GM12875 (cell line): ENCODE measurements around the gene ZNF397.

ENCODE experiments used
- H3K4me3 ChIP-seq: one replicate; pipeline ENCODE4 v1.5.1; 2011; ENCODE audit warnings: low read depth, low read length, control low read depth
- TF ChIP-seq, protein P1 (sequence below): IDR thresholded peaks from 2 replicates; pipeline ENCODE4 v1.5.1; 2011; ENCODE audit warnings: low read depth, mild to moderate bottlenecking, control low read depth, inconsistent platforms, low read length, moderate library complexity, borderline replicate concordance; ENCODE audit not compliant: insufficient read depth

The ZNF397 gene

DNA sequence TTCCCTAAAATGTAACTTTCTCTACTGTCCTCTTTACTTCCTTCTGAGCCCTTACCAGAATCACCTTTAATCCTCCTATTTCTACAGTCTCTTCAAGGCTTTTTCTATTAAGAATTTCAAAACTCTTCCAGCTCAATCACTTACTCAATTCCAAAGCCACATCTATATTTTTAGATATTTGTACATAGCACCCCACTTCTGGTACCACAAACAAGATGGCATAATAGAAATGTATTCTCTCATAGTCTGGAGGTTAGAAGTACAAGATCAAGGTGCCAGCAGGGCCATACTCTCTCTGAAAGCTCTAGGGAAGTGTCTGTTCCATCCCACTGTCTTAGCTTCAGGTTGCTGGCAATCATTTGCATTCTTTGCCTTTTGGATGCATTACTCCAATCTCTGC, 38.1 kb downstream of the ZNF397 start:
- TF ChIP-seq, protein P1, sequence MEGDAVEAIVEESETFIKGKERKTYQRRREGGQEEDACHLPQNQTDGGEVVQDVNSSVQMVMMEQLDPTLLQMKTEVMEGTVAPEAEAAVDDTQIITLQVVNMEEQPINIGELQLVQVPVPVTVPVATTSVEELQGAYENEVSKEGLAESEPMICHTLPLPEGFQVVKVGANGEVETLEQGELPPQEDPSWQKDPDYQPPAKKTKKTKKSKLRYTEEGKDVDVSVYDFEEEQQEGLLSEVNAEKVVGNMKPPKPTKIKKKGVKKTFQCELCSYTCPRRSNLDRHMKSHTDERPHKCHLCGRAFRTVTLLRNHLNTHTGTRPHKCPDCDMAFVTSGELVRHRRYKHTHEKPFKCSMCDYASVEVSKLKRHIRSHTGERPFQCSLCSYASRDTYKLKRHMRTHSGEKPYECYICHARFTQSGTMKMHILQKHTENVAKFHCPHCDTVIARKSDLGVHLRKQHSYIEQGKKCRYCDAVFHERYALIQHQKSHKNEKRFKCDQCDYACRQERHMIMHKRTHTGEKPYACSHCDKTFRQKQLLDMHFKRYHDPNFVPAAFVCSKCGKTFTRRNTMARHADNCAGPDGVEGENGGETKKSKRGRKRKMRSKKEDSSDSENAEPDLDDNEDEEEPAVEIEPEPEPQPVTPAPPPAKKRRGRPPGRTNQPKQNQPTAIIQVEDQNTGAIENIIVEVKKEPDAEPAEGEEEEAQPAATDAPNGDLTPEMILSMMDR = no peak
- no peak overlapping the region for H3K4me3 ChIP-seq

GRCh38 chr18:35282353-35282752, 41.5 kb downstream of the ZNF397 start:
- TF ChIP-seq, protein P1 = no peak
- no peak overlapping the region for H3K4me3 ChIP-seq

DNA sequence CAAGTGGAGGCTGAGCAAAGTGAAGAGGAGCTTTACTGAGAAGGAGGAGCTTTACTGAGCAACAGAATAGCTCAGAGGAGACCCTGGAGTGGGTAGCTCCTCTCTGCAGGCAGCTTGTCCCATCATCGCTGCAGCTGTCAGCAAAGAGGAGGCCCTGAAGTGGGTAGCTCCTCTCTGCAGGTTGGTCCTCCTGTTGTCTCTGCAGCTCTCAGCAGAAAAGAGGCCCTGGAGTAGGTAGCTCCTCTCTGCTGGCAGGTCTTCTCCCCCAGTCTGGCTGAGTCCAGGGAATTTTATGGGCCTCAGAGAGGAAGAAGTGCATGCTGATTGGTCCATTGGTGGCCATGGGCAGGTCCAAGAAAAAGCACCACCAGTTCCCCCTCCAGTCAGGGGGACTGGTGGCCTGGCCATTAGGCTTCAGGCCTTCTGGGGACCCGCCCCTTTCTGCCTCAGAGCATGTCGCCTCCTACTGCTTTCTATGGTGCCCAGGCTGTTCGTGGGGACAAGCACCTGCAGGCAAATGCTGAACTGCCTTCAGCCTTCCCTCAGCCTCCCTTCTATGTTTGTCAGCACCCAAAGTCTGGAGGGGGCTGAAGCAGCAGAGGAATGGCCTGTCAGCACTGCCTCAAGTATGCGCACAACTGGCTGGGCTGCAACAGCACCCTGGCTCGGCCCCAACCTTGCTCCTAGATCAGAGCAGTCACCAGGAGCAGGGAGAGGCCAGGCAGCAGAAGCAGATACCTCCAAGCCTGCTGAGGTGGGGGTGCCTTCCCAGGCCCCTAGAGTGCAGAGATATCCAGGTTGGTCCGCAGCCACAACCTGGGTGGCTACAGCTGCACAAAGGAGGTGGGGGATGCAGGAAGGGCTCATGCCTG, 43.3 kb downstream of the ZNF397 start:
- TF ChIP-seq, protein P1 = no peak
- H3K4me3 ChIP-seq = no peak overlapping the region

DNA sequence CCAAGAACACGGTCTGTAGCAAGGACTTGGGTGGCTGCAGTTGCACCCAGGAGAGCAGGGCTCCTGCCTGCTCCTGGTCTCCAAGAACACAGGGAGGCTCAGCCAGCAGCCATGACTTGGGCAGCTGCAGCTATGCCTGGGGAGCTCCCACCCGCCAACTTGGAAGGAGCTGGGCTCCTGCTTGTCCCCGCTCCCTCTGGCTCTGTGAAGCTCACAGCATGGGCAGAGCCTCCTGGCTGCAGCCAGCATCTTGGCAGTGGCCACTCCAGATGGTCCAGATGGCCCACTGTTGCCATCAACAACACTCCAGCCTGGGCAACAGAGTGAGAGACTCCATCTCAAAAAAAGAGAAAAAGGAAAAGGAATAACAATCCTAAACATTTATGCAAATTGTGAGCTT, 44.0 kb downstream of the ZNF397 start:
- TF ChIP-seq, protein P1 = no peak
- H3K4me3 ChIP-seq = no peak overlapping the region

DNA sequence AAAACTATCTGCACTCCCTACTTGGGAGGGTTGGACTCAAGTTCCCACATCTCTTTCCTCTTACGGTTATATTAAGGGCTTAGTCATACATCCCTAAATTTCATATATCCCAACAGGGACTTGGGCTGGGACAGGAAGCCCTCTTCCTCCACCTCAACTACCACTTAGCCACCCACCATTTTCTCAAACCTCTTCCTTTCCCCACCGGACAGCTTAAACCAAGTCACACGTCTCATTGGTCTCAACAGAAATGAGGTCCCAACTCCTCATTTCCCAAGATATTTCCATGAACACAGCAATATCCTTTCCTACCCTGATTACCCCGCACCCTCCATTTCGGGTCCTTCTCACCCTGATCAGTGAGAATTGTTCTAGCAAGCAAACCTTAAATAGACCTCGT, 48.5 kb downstream of the ZNF397 start:
- TF ChIP-seq, protein P1 = no peak
- H3K4me3 ChIP-seq = peak overlapping the region; percentile 75

DNA sequence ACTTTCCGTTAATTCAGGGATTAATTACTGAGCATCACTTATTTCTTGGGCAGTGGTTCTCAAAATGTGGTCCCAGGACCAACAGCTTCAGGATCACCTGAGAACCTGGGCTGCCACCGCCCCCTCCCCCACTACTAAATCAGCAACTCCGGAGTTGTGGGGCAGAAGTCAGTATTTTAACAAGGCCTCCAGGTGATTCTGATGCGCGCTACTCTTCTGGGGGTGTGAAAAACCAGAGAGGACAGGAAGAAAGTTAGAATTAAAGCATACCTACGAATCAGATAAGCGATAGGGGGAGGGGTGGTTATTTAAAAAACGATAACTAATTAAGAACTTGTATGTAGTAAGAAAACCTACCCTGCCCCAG, 48.9 kb downstream of the ZNF397 start:
- peak overlapping the region; percentile 75 for H3K4me3 ChIP-seq
- TF ChIP-seq, protein P1 = no peak

- TF ChIP-seq, protein P1 = no peak
- H3K4me3 ChIP-seq = peak within 1 kb of the TSS; percentile 75
These were observed 49.4 kb downstream of the ZNF397 start, which contains the start of gene ZSCAN30 for GRCh38 chr18:35290094-35290735. Gene ZSCAN30 (minus strand): TSS chr18:35290229. CDS start chr18:35264352, 25,877 bp downstream.
